Osteoblast (primary cell): ENCODE data around the gene INHA. TPM values are rescaled to one million over a fixed set of nuclear protein-coding genes. Genes with fewer than 3 reads are reported as not detected.

Experiments used
- DNase-seq: peaks from one replicate; pipeline ENCODE4 v3.0.0; 2011; ENCODE audit warnings: low spot score, mixed read lengths; ENCODE audit not compliant: insufficient read length; ENCODE audit errors: missing footprints
- H2AFZ ChIP-seq: 2 replicates; pipeline ENCODE4 v1.6.0; 2011; ENCODE audit warnings: mild to moderate bottlenecking, low read length
- H3K27ac ChIP-seq: 2 replicates; pipeline ENCODE4 v1.5.1; 2011; ENCODE audit warnings: mild to moderate bottlenecking, low read depth, low read length, moderate library complexity
- H3K27me3 ChIP-seq: 2 replicates; pipeline ENCODE4 v1.6.0; 2012; ENCODE audit warnings: mild to moderate bottlenecking, control low read depth, inconsistent platforms, low read length, moderate library complexity; ENCODE audit not compliant: insufficient read depth
- H3K36me3 ChIP-seq: 2 replicates; pipeline ENCODE4 v1.5.1; 2011; ENCODE audit warnings: mild to moderate bottlenecking, low read length, control low read depth, moderate library complexity; ENCODE audit not compliant: insufficient read depth
- H3K4me1 ChIP-seq: 2 replicates; pipeline ENCODE4 v1.5.1; 2011; ENCODE audit warnings: mild to moderate bottlenecking, low read length, control low read depth, moderate library complexity; ENCODE audit not compliant: insufficient read depth
- H3K4me2 ChIP-seq: 2 replicates; pipeline ENCODE4 v1.6.0; 2011; ENCODE audit warnings: mild to moderate bottlenecking, low read length; ENCODE audit not compliant: insufficient read depth
- H3K4me3 ChIP-seq: fragments of 200-600 bp; sonication (generic); 3 replicates; pipeline ENCODE4 v1.5.1; 2012; ENCODE audit warnings: mild to moderate bottlenecking, low read length, inconsistent platforms; ENCODE audit not compliant: insufficient read depth
- H3K79me2 ChIP-seq: 2 replicates; pipeline ENCODE4 v1.6.0; 2012; ENCODE audit warnings: mild to moderate bottlenecking, low read length, control low read depth, inconsistent platforms; ENCODE audit not compliant: insufficient read depth
- H3K9me3 ChIP-seq: 2 replicates; pipeline ENCODE4 v1.5.1; 2011; ENCODE audit warnings: low read depth, low read length, control low read depth
- H4K20me1 ChIP-seq: 2 replicates; pipeline ENCODE4 v1.6.0; 2012; ENCODE audit warnings: mild to moderate bottlenecking, low read length, control low read depth; ENCODE audit not compliant: insufficient read depth
- total RNA-seq: library from RNA; depleted of rRNA; stranded (reverse); fragments of >200 nt; gene quantifications from 2 replicates; pipeline ENCODE4 v1.2.3, GENCODE V29; 2012
- TF ChIP-seq, protein P1 (sequence below): IDR thresholded peaks from 2 replicates; pipeline ENCODE4 v1.5.1; 2011; ENCODE audit warnings: mild to moderate bottlenecking, low read depth, low read length, moderate library complexity; ENCODE audit errors: extremely low read depth

INHA gene
- total RNA-seq, 1 donor: under 0.01 TPM

GRCh38 chr2:219530048-219530963, 41.8 kb upstream of the INHA start:
- H3K4me2 ChIP-seq: peak overlapping the region; percentile 75
- H3K27me3 ChIP-seq: peaks cover 41% of the 10 kb centered on the region
- peak; percentile 98 for DNase-seq

GRCh38 chr2:219531639-219532377, 40.3 kb upstream of the INHA start:
- H3K4me3 ChIP-seq: no peak overlapping the region
- H2AFZ ChIP-seq: no peak overlapping the region
- no peak overlapping the region for H3K27ac ChIP-seq
- H4K20me1 ChIP-seq: no peaks in the 10 kb centered on the region
- DNase-seq: no peak
- no peak overlapping the region for H3K4me2 ChIP-seq
- peaks cover 38% of the 10 kb centered on the region for H3K27me3 ChIP-seq
- no peaks in the 10 kb centered on the region for H3K36me3 ChIP-seq
- H3K79me2 ChIP-seq: no peaks in the 10 kb centered on the region
- TF ChIP-seq, protein P1, sequence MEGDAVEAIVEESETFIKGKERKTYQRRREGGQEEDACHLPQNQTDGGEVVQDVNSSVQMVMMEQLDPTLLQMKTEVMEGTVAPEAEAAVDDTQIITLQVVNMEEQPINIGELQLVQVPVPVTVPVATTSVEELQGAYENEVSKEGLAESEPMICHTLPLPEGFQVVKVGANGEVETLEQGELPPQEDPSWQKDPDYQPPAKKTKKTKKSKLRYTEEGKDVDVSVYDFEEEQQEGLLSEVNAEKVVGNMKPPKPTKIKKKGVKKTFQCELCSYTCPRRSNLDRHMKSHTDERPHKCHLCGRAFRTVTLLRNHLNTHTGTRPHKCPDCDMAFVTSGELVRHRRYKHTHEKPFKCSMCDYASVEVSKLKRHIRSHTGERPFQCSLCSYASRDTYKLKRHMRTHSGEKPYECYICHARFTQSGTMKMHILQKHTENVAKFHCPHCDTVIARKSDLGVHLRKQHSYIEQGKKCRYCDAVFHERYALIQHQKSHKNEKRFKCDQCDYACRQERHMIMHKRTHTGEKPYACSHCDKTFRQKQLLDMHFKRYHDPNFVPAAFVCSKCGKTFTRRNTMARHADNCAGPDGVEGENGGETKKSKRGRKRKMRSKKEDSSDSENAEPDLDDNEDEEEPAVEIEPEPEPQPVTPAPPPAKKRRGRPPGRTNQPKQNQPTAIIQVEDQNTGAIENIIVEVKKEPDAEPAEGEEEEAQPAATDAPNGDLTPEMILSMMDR: no peak
- H3K4me1 ChIP-seq: peaks cover 4% of the 10 kb centered on the region
- H3K9me3 ChIP-seq: no peaks in the 10 kb centered on the region

More at GRCh38 chr2:219530048-219530963, 41.8 kb upstream of the INHA start:
- peaks cover 4% of the 10 kb centered on the region for H3K4me1 ChIP-seq
- H3K79me2 ChIP-seq: no peaks in the 10 kb centered on the region
- TF ChIP-seq, protein P1: peak; percentile 92
- peak overlapping the region; percentile 56 for H3K4me3 ChIP-seq
- no peaks in the 10 kb centered on the region for H4K20me1 ChIP-seq
- no peak overlapping the region for H3K27ac ChIP-seq
- H2AFZ ChIP-seq: peak overlapping the region; percentile 61
- H3K36me3 ChIP-seq: no peaks in the 10 kb centered on the region
- no peaks in the 10 kb centered on the region for H3K9me3 ChIP-seq

DNA sequence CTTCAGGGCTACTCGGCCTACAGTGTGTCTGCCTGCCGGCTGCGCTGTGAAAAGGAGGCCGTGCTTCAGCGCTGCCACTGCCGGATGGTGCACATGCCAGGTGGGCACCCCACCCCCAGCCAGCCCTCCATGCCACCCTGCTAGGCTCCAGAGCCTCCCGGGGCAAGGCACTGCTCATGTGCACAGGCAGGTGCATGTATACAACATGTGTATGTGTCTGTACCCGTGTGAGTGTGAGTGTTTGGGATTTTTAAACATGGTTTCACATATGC, 39.8 kb upstream of the INHA start:
- no peak for DNase-seq
- peaks cover 33% of the 10 kb centered on the region for H3K27me3 ChIP-seq
- no peaks in the 10 kb centered on the region for H3K9me3 ChIP-seq
- no peak overlapping the region for H3K4me2 ChIP-seq
- no peak overlapping the region for H2AFZ ChIP-seq
- no peaks in the 10 kb centered on the region for H3K79me2 ChIP-seq
- no peaks in the 10 kb centered on the region for H3K36me3 ChIP-seq
- no peak overlapping the region for H3K27ac ChIP-seq
- H4K20me1 ChIP-seq: no peaks in the 10 kb centered on the region
- TF ChIP-seq, protein P1: no peak
- peaks cover 4% of the 10 kb centered on the region for H3K4me1 ChIP-seq
- no peak overlapping the region for H3K4me3 ChIP-seq

- Histone ChIP-seq H3K79me2 (no peaks in the 10 kb centered on the region), H3K4me1 (peaks cover 4% of the 10 kb centered on the region), H3K4me3 (no peak overlapping the region), H2AFZ (no peak overlapping the region), H3K9me3 (no peaks in the 10 kb centered on the region), H3K4me2 (no peak overlapping the region), H3K27ac (no peak overlapping the region), H3K27me3 (peaks cover 16% of the 10 kb centered on the region), H3K36me3 (peaks cover 4% of the 10 kb centered on the region), H4K20me1 (peaks cover 8% of the 10 kb centered on the region)
- DNase-seq: no peak
- TF ChIP-seq, protein P1: no peak
These were observed 38.0 kb upstream of the INHA start for GRCh38 chr2:219533930-219534661.
